Fibroblast of lung (primary cell): ENCODE results near the gene CNTN3. TPM values are rescaled to one million over a fixed set of nuclear protein-coding genes. Genes with fewer than 3 reads are reported as not detected.

Source experiments
- DNase-seq, 2 donors: peaks; one replicate each; pipeline versions ENCODE4 v3.0.0 to v3.0.0-alpha.2; 2010; ENCODE audit warnings: low read depth in 2 of 2
- H2AFZ ChIP-seq: 2 replicates; pipeline ENCODE4 v1.5.1; 2012; ENCODE audit warnings: low read length, control low read depth, inconsistent platforms
- H3K27ac ChIP-seq: 2 replicates; pipeline ENCODE4 v1.5.1; 2011; ENCODE audit warnings: low read length, control low read depth; ENCODE audit not compliant: insufficient read depth
- H3K27me3 ChIP-seq: 2 replicates; pipeline ENCODE4 v1.5.1; 2011; ENCODE audit warnings: mild to moderate bottlenecking, low read length; ENCODE audit not compliant: control insufficient read depth, insufficient read depth
- H3K36me3 ChIP-seq: 2 replicates; pipeline ENCODE4 v1.5.1; 2011; ENCODE audit warnings: low read length; ENCODE audit not compliant: control insufficient read depth, insufficient read depth
- H3K4me1 ChIP-seq: 2 replicates; pipeline ENCODE4 v1.5.1; 2011; ENCODE audit warnings: low read length; ENCODE audit not compliant: control insufficient read depth, insufficient read depth; ENCODE audit errors: extremely low read depth
- H3K4me2 ChIP-seq: 2 replicates; pipeline ENCODE4 v1.5.1; 2011; ENCODE audit warnings: low read length, control low read depth; ENCODE audit not compliant: insufficient read depth; ENCODE audit errors: extremely low read depth
- H3K4me3 ChIP-seq, 4 experiments: fragments of 200-600 bp in 1 of 4; sonication (generic) in 1 of 4; replicated peaks in 1 of 4; 2 replicates each; pipeline ENCODE4 v1.5.1; 2011 to 2016; ENCODE audit warnings: low read length in 4 of 4, low read depth in 3 of 4, mild to moderate bottlenecking in 3 of 4, control low read depth in 2 of 4, inconsistent platforms in 1 of 4, mixed read lengths in 1 of 4; ENCODE audit not compliant: insufficient read depth in 1 of 4; ENCODE audit errors: control extremely low read depth in 1 of 4
- H3K79me2 ChIP-seq: 2 replicates; pipeline ENCODE4 v1.5.1; 2012; ENCODE audit warnings: mild to moderate bottlenecking, low read length, inconsistent platforms; ENCODE audit not compliant: control insufficient read depth, insufficient read depth
- H3K9ac ChIP-seq: 2 replicates; pipeline ENCODE4 v1.5.1; 2011; ENCODE audit warnings: mild to moderate bottlenecking, low read length, control low read depth; ENCODE audit not compliant: insufficient read depth
- H3K9me3 ChIP-seq: 2 replicates; pipeline ENCODE4 v1.5.1; 2012; ENCODE audit warnings: low read depth, low read length; ENCODE audit not compliant: control insufficient read depth, insufficient read depth
- H4K20me1 ChIP-seq: 2 replicates; pipeline ENCODE4 v1.5.1; 2011; ENCODE audit warnings: low read length; ENCODE audit not compliant: control insufficient read depth, insufficient read depth; ENCODE audit errors: extremely low read depth
- EZH2 ChIP-seq: IDR thresholded peaks from 2 replicates; pipeline ENCODE4 v1.5.1; 2012; ENCODE audit warnings: low read length, control low read depth, mild to moderate bottlenecking; ENCODE audit errors: missing control alignments
- polyA minus RNA-seq: library from RNA; depleted of rRNA, polyadenylated mRNA; stranded (reverse); fragments of >200 nt; gene quantifications from 2 replicates; pipeline ENCODE4 v1.2.3, GENCODE V29; 2011; ENCODE audit warnings: low replicate concordance
- polyA plus RNA-seq, 2 donors: library from polyadenylated mRNA; depleted of rRNA in 1 of 2; stranded (reverse) in 1 of 2; unstranded in 1 of 2; fragments of >200 nt; gene quantifications; 2 replicates each; pipeline ENCODE4 v1.2.1, GENCODE V29; 2011 to 2012; ENCODE audit warnings: missing spikeins in 1 of 2
- total RNA-seq: library from RNA; depleted of rRNA; stranded (reverse); fragments of >200 nt; gene quantifications from 2 replicates; pipeline ENCODE4 v1.2.1, GENCODE V29; 2014
- TF ChIP-seq, protein P1 (sequence below), 2 donors: IDR thresholded peaks in 1 of 2; conservative IDR thresholded peaks in 1 of 2; 1 replicate in 1 of 2; 2 replicates in 1 of 2; pipeline ENCODE4 v1.5.1; 2011 to 2012; ENCODE audit warnings: low read length in 2 of 2, control low read depth in 1 of 2, inconsistent platforms in 1 of 2, low read depth in 1 of 2, mild to moderate bottlenecking in 1 of 2

CNTN3 gene
- total RNA-seq: 3.9 and 8.3 TPM in 2 replicates
- 3.2 and 4.3 TPM in 2 replicates for polyA plus RNA-seq
- 3.3 and 3.5 TPM in 2 replicates for polyA plus RNA-seq (2012)
- 0.86 and 1.5 TPM in 2 replicates for polyA minus RNA-seq

DNA sequence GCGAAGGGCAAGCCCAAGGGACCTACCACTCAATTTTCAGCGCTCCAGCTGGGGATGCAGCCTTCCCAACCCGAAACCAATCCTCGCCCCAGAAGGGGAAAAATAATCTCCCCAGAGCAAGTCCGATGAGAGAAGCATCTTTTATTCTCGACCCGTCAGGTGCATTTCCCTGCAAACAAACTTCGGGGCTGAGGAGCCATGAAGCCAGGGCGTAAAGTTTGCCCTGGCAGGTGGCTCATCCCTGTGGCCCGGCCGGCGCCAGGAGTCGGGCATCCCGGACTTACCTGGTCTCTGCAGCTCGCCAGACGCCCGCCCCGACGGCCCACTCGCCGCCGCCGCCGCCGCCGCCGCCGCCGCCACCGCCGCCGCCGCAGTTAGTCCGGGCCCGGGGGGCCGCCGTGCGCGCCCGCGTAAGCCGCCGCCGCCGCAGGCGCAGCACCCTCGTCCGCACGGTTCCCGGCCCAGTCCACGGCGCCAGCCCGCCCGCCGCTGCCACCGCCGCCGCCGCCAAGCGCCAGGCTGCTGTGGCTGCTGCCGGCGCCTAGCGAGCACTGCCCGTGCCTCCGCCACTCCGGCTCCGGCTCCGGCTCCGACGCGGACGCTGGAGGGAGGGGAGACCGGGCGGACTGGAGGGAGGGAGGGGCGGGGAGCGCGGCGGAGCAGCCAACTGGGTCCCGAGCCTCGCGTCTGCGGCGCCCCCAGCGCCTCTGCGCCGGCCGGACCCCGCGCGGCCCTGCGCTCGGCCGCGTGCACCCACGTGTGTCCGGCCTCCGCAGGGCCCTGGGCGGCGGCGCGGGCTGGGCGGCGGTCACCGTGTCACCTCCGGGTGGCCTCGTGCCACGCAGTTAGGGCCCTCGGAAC, at the start of gene CNTN3:
Gene CNTN3, minus strand, starts transcription at position 553 of the 861 bp plus-strand sequence. CDS start 93,547 bp downstream, outside the sequence.
- Histone ChIP-seq H3K9ac (peak within 1 kb of the TSS; percentile 23), H3K4me2 (peak within 1 kb of the TSS; percentile 93), H2AFZ (peak within 1 kb of the TSS; percentile 73)

DNA sequence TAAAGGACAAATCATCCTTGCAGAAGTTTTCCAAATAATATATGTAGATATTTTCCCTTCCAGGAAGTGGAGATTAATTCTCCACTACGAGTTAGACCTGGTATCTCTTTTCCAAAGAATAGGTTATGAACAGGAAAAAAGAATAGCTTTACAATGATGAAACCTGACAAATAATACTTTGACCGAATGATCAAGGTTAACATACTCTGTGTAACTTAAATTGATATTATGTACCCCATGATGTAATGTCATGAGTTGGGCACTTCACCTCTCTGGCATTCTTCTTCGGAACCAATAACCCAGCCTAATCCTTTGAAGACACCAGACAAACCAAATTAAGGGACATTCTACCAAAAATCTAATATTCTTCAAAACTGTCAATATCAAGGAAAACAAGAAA, 48.7 kb upstream of the CNTN3 start:
- Histone ChIP-seq H2AFZ (no peak overlapping the region), H3K9ac (no peak overlapping the region), H3K4me1 (no peaks in the 10 kb centered on the region), H3K36me3 (no peaks in the 10 kb centered on the region), H4K20me1 (no peaks in the 10 kb centered on the region), H3K9me3 (no peaks in the 10 kb centered on the region), H3K79me2 (no peaks in the 10 kb centered on the region), H3K27me3 (no peaks in the 10 kb centered on the region), H3K27ac (no peak overlapping the region), H3K4me3 (no peak overlapping the region), H3K4me2 (no peak overlapping the region)
- no peak for TF ChIP-seq EZH2
- TF ChIP-seq, protein P1, sequence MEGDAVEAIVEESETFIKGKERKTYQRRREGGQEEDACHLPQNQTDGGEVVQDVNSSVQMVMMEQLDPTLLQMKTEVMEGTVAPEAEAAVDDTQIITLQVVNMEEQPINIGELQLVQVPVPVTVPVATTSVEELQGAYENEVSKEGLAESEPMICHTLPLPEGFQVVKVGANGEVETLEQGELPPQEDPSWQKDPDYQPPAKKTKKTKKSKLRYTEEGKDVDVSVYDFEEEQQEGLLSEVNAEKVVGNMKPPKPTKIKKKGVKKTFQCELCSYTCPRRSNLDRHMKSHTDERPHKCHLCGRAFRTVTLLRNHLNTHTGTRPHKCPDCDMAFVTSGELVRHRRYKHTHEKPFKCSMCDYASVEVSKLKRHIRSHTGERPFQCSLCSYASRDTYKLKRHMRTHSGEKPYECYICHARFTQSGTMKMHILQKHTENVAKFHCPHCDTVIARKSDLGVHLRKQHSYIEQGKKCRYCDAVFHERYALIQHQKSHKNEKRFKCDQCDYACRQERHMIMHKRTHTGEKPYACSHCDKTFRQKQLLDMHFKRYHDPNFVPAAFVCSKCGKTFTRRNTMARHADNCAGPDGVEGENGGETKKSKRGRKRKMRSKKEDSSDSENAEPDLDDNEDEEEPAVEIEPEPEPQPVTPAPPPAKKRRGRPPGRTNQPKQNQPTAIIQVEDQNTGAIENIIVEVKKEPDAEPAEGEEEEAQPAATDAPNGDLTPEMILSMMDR (conservative IDR thresholded peaks at IDR 0.05 in 1 of 2, IDR thresholded peaks at IDR 0.05 in 1 of 2; ENCODE audit: low read depth in 1 of 2, low read length in 2 of 2): no peak
- no peak for DNase-seq

More for the DNA sequence above, at the start of gene CNTN3:
- H3K36me3 ChIP-seq: no peaks in the 10 kb centered on the region
- H3K4me1 ChIP-seq: peaks cover 2% of the 10 kb centered on the region
- no peaks in the 10 kb centered on the region for H3K79me2 ChIP-seq
- no peak within 1 kb of the TSS for H3K27ac ChIP-seq
- no peaks in the 10 kb centered on the region for H3K9me3 ChIP-seq
- DNase-seq: peak; percentile 26 to 37
- TF ChIP-seq, protein P1 (conservative IDR thresholded peaks at IDR 0.05 in 1 of 2, IDR thresholded peaks at IDR 0.05 in 1 of 2; ENCODE audit: low read depth in 1 of 2, low read length in 2 of 2): no peak
- TF ChIP-seq EZH2: no peak
- no peaks in the 10 kb centered on the region for H3K27me3 ChIP-seq
- peak within 1 kb of the TSS; percentile 64 to 75 (median 71) for H3K4me3 ChIP-seq
- no peaks in the 10 kb centered on the region for H4K20me1 ChIP-seq

DNA sequence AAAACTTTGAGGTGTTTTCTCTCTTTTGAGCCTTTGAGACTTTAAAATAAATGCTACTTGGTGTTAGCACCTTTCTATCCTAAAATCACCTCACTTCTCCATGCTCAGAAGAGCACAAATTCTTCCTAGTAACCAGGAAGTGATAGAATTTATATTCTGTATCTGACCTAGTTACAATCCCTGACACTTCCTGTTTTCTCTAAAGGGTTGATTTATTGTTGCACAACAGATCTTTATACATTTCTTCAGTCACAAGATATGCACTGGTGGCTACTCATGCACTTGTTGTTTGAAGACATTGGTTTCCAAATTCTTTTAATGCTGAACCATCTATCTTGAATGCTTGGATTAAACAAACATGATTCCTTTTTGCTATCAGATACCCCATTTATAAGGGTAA, 47.2 kb upstream of the CNTN3 start:
- H3K27me3 ChIP-seq: no peaks in the 10 kb centered on the region
- no peaks in the 10 kb centered on the region for H3K36me3 ChIP-seq
- no peak overlapping the region for H3K9ac ChIP-seq
- H3K4me3 ChIP-seq: no peak overlapping the region
- no peaks in the 10 kb centered on the region for H3K9me3 ChIP-seq
- H3K27ac ChIP-seq: no peak overlapping the region
- H2AFZ ChIP-seq: no peak overlapping the region
- no peaks in the 10 kb centered on the region for H3K4me1 ChIP-seq
- DNase-seq: no peak
- no peaks in the 10 kb centered on the region for H3K79me2 ChIP-seq
- TF ChIP-seq, protein P1 (conservative IDR thresholded peaks at IDR 0.05 in 1 of 2, IDR thresholded peaks at IDR 0.05 in 1 of 2; ENCODE audit: low read depth in 1 of 2, low read length in 2 of 2): no peak
- no peak for TF ChIP-seq EZH2
- no peak overlapping the region for H3K4me2 ChIP-seq
- H4K20me1 ChIP-seq: no peaks in the 10 kb centered on the region
